GM12865 (cell line): ENCODE data around the gene ATM.

Experiments
- DNase-seq: peaks from one replicate; pipeline ENCODE4 v3.0.0; 2010; ENCODE audit warnings: low read depth
- H3K4me3 ChIP-seq: 2 replicates; pipeline ENCODE4 v1.5.1; 2011; ENCODE audit warnings: mild to moderate bottlenecking, low read depth, low read length, control low read depth
- CTCF ChIP-seq: IDR thresholded peaks from 2 replicates; pipeline ENCODE4 v1.5.1; 2011; ENCODE audit warnings: low read length, control low read depth, low read depth, inconsistent platforms; ENCODE audit not compliant: insufficient read depth; ENCODE audit errors: missing control alignments

The ATM gene

GRCh38 chr11:108220721-108221336 lies 2.0 kb upstream of the ATM start:
- DNase-seq: peak; percentile 45
- TF ChIP-seq CTCF: peak; percentile 4
- H3K4me3 ChIP-seq: peak overlapping the region; percentile 96

DNA sequence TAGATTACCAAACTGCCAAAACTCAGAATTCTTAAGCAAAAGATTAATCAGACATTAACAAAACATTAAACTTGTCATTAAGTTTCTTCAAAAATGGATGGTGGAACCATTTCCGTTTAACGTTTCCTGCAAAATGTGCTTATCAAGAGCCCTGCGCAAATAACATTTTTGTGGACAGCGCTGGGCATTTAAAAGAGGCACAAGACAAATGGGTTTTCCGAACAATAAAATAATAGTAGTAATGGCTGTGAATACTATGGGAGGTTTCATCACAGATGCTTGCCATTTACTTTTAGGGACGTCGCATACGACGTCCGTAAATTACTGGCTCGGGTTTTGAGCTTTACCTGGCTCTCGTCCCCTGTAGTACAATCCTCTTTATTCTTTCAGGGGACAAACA lies 1.5 kb upstream of the ATM start:
- no peak for TF ChIP-seq CTCF
- H3K4me3 ChIP-seq: peak overlapping the region; percentile 96
- DNase-seq: no peak

GRCh38 chr11:108221911-108222573 lies 825 bp upstream of the ATM start:
- DNase-seq: peak; percentile 53
- no peak for TF ChIP-seq CTCF
- peak overlapping the region; percentile 96 for H3K4me3 ChIP-seq

DNA sequence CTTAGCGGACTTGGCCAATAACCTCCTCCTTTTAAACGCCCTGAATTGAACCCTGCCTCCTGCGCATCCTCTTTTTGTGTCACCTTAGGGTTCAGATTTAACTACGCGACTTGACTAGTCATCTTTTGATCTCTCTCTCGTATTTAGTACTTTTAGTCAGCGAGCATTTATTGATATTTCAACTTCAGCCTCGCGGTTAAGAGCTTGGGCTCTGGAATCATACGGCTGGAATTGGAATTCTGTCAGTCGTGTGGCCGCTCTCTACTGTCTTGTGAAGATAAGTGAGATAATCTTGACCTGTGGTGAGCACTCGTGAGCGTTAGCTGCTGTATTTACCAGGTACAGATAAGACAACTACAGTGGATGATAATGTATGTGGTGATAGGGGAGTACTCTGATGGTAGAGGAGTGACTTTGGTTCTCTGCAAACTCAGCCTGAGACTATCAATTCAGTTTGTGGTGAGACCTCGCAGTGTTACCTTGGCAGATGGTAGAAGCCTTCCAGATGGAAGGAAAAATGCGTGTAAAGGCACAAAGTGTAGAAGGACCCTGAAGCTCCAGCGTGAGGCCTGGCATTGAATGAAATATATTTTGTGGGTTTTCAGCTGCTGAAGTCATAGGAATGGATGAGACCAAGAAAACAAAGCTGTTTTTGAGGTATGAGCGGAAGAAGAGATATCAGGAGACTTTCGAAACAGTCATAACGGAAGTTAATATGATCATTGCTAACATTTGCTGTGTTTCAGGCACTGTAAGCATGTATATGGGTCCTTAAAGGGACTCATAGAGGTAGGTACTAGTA lies 682 bp downstream of the ATM start:
- peak overlapping the region; percentile 90 for H3K4me3 ChIP-seq
- peak; percentile 76 for DNase-seq
- no peak for TF ChIP-seq CTCF

DNA sequence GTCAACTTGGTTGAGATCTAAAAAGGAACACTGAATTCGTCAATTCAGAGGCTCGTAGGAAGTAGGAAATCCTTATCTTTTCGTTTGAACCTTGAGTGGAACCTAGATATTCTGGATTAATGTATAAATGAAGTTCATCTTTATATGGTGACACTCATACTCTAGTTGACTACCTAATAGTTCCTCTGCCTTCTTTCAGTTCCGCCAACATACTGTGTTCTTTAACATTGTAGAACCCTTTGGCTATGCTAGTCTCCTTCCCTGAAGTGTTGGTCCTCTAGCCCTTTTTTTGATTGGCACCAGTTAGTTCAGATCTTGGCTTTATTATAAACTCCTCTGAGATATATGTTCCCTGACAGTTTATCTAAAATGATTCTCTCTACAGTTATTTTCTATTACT lies 1.5 kb downstream of the ATM start:
- no peak for TF ChIP-seq CTCF
- peak overlapping the region; percentile 90 for H3K4me3 ChIP-seq
- no peak for DNase-seq

GRCh38 chr11:108224911-108225786 lies 2.3 kb downstream of the ATM start:
- no peak for TF ChIP-seq CTCF
- DNase-seq: peak; percentile 67
- peak overlapping the region; percentile 90 for H3K4me3 ChIP-seq
